ENCODE results near the gene TJP1.

TJP1 gene

DNA sequence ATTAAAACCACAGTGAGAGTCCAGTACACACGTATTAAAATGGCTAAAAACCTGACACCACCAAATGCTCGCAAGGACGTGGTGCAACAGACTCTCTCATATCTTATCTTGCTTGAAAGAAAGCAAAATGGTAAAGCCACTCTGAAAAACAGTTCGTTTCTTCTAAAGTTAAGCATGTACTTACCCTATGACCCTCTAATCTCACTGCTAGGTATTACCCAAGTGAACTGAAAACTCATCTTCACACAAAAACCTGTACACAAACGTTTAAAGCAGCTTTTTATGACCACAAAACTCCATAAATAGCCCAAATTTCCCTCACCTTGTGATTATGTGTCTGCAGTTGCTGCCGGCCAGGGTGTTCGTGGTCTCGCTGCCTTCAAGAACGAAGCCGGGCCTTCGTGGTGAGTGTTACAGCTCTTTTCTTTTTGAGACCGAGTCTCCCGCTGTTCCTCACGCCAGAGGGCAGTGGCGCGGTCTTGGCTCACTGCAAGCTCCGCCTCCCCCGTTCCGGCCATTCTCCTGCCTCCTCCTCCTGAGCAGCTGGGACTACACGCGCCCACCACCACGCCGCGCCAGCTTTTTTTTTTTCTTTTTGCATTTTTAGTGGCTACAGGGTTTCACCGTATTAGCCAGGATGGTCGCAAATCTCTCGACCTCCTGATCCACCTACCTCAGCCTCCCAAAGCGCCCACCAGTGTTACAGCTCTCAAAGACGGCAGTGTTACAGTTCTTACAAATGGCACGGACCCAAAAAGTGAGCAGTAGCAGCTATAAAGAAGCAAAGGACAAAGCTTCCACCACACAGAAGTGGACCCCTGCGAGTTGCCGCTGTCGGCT lies 165.4 kb downstream of the TJP1 start:
- TF ChIP-seq SIN3A (IDR thresholded peaks at IDR 0.05; ENCODE audit: borderline replicate concordance, insufficient read depth, low read length) (no peak), FOXP2 (optimal IDR thresholded peaks at IDR 0.05; ENCODE audit: borderline replicate concordance, extremely low read depth, extremely low read length, insufficient read depth) (no peak), TAF1 (IDR thresholded peaks at IDR 0.05; ENCODE audit: borderline replicate concordance, insufficient read depth, low read length) (no peak), POLR2AphosphoS5 (IDR thresholded peaks at IDR 0.05; ENCODE audit: low read depth, low read length) (no peak)
- TF ChIP-seq, protein P1, sequence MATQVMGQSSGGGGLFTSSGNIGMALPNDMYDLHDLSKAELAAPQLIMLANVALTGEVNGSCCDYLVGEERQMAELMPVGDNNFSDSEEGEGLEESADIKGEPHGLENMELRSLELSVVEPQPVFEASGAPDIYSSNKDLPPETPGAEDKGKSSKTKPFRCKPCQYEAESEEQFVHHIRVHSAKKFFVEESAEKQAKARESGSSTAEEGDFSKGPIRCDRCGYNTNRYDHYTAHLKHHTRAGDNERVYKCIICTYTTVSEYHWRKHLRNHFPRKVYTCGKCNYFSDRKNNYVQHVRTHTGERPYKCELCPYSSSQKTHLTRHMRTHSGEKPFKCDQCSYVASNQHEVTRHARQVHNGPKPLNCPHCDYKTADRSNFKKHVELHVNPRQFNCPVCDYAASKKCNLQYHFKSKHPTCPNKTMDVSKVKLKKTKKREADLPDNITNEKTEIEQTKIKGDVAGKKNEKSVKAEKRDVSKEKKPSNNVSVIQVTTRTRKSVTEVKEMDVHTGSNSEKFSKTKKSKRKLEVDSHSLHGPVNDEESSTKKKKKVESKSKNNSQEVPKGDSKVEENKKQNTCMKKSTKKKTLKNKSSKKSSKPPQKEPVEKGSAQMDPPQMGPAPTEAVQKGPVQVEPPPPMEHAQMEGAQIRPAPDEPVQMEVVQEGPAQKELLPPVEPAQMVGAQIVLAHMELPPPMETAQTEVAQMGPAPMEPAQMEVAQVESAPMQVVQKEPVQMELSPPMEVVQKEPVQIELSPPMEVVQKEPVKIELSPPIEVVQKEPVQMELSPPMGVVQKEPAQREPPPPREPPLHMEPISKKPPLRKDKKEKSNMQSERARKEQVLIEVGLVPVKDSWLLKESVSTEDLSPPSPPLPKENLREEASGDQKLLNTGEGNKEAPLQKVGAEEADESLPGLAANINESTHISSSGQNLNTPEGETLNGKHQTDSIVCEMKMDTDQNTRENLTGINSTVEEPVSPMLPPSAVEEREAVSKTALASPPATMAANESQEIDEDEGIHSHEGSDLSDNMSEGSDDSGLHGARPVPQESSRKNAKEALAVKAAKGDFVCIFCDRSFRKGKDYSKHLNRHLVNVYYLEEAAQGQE (IDR thresholded peaks at IDR 0.05; ENCODE audit: insufficient read depth in 1 of 2, low read depth in 2 of 2, low read length in 2 of 2), result no peak

GRCh38 chr15:29652595-29652994 lies 169.7 kb downstream of the TJP1 start:
- no peak for TF ChIP-seq TAF1 (IDR thresholded peaks at IDR 0.05; ENCODE audit: borderline replicate concordance, insufficient read depth, low read length)
- TF ChIP-seq, protein P1 (IDR thresholded peaks at IDR 0.05; ENCODE audit: insufficient read depth in 1 of 2, low read depth in 2 of 2, low read length in 2 of 2), result no peak
- TF ChIP-seq POLR2AphosphoS5 (IDR thresholded peaks at IDR 0.05; ENCODE audit: low read depth, low read length), result no peak
- no peak for TF ChIP-seq FOXP2 (optimal IDR thresholded peaks at IDR 0.05; ENCODE audit: borderline replicate concordance, extremely low read depth, extremely low read length, insufficient read depth)
- no peak for TF ChIP-seq SIN3A (IDR thresholded peaks at IDR 0.05; ENCODE audit: borderline replicate concordance, insufficient read depth, low read length)

DNA sequence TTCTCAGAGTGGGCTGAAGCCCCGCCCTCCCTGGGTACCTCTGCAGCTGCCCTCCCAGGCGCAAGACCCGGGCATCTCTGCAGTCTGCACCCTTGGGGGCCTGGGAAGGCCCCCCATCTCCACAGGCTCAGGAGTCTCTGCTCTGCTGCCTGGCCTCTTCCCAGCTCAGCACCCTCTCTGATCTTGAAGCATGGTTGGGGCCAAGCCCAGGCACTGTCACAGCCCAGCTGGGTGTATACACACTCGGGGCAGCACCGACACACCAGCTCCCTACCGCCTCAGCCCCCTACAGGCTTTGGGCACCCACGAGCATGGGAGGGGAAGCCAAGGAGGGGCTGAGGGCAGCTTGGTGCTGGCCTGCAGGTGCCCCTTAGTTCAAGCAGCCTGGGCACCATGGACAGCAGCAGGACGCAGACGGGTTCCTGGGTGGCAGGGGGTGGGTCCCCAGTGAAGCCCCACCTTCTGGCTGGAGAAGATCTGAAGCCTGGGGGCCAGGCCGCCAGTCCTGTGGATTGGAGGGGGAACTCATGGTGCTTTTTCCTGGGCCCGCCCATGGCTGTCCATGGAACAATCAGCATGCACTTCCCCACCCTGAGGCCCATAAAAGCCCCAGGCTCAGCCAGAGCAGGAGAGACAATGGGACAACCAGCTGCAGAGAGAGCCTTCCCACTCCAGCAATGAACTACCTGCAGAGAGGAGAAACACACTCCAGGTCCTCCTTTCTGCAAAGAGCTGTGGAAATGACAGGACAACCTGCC lies 170.6 kb downstream of the TJP1 start:
- TF ChIP-seq, protein P1 (IDR thresholded peaks at IDR 0.05; ENCODE audit: insufficient read depth in 1 of 2, low read depth in 2 of 2, low read length in 2 of 2), result peak in 1 of 2 experiments; percentile 68; a peak in 2 of 4 replicates
- TF ChIP-seq SIN3A (IDR thresholded peaks at IDR 0.05; ENCODE audit: borderline replicate concordance, insufficient read depth, low read length) (no peak), FOXP2 (optimal IDR thresholded peaks at IDR 0.05; ENCODE audit: borderline replicate concordance, extremely low read depth, extremely low read length, insufficient read depth) (no peak)

Data from PFSK-1 (cell line).